Measurements from ENCODE around the gene MYOM3. TPM values are rescaled to one million over a fixed set of nuclear protein-coding genes. Genes with fewer than 3 reads are reported as not detected.

Gene MYOM3
- total RNA-seq, 1 experiment from 2014 or later: 0.04 TPM

DNA sequence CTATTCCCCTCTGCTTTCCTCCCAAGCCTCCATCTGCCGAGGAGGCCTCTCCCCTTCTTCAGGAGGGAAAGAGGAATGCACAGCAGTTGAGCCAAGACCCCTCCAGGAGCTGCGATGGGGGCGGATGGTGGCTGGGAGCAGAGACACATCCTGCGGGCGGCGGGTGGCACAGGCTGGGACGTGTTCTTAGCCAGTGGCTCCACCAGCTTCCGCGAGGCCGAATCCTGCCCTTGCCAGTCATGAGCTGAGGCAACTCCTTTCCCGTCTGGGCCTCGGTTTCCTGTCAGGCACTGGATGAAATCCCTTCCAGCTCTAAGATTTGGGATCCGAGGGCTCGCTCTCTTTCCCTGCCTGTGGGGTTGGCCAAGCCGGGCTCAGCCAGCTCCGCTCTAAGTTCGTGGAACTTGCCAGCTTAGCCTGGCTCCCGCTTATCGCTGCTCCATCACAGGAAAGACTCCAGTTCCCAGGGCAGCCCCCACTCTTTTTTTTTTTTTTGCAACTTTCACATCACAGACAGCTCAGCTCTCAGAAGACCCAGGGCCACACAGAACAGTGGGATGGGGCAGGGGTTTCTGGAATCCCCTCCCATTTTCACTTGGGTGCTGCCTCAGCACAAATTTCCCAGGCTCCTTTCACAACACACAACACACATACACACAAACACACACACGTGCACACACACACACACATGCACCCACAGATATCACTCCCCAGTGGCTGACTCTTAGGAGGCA lies 506 bp downstream of the MYOM3 start:
- Histone ChIP-seq H3K9ac (ENCODE audit: low read length) (no peak overlapping the region), H3K4me2 (ENCODE audit: low read length) (no peak overlapping the region), H2AFZ (ENCODE audit: low read length) (no peak overlapping the region), H3F3A (ENCODE audit: low read length, unreplicated experiment) (no peaks in the 10 kb centered on the region), H3K79me2 (ENCODE audit: low read length) (no peaks in the 10 kb centered on the region), H3K9me3 (ENCODE audit: low read length) (no peaks in the 10 kb centered on the region), H3K4me1 (ENCODE audit: insufficient read depth, low read length) (peaks cover 24% of the 10 kb centered on the region), H4K20me1 (ENCODE audit: low read length) (no peaks in the 10 kb centered on the region), H3K27ac (ENCODE audit: low read length) (no peak overlapping the region), H3K36me3 (ENCODE audit: low read depth, low read length) (no peaks in the 10 kb centered on the region), H3K4me3 (ENCODE audit: low read length) (no peak overlapping the region), H3K9me2 (replicated peaks; ENCODE audit: low read length) (no peaks in the 10 kb centered on the region), H3K27me3 (ENCODE audit: low read length) (no peaks in the 10 kb centered on the region)
- no TSS peak for BruUV-seq (replicated peaks)
- intact Hi-C loops (cut with micrococcal nuclease): loop anchor here (10.0 kb wide), 1 partner anchor 147 kb away; no protein-coding TSS in a partner anchor
- ATAC-seq (no peak), DNase-seq (no peak)
- no peak for TF ChIP-seq EZH2 (IDR thresholded peaks at IDR 0.05; ENCODE audit: low read length, unreplicated experiment)
- TF ChIP-seq EZH2phosphoT487 (IDR thresholded peaks at IDR 0.05; ENCODE audit: borderline replicate concordance, low read length): no peak
- TF ChIP-seq, protein P1, sequence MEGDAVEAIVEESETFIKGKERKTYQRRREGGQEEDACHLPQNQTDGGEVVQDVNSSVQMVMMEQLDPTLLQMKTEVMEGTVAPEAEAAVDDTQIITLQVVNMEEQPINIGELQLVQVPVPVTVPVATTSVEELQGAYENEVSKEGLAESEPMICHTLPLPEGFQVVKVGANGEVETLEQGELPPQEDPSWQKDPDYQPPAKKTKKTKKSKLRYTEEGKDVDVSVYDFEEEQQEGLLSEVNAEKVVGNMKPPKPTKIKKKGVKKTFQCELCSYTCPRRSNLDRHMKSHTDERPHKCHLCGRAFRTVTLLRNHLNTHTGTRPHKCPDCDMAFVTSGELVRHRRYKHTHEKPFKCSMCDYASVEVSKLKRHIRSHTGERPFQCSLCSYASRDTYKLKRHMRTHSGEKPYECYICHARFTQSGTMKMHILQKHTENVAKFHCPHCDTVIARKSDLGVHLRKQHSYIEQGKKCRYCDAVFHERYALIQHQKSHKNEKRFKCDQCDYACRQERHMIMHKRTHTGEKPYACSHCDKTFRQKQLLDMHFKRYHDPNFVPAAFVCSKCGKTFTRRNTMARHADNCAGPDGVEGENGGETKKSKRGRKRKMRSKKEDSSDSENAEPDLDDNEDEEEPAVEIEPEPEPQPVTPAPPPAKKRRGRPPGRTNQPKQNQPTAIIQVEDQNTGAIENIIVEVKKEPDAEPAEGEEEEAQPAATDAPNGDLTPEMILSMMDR (conservative IDR thresholded peaks at IDR 0.05; ENCODE audit: low read depth, low read length): no peak
- ChIA-PET POLR2A (ENCODE audit: unreplicated experiment) (interaction anchor here (0.7 kb wide), 1 partner anchor 1060 kb away, joined by 5 read pairs; no protein-coding TSS in a partner anchor), CTCF (interaction anchor here (0.6 to 0.7 kb wide), 2 partner anchors 39 to 96 kb away, joined by 3 to 7 read pairs; no protein-coding TSS in a partner anchor)

DNA sequence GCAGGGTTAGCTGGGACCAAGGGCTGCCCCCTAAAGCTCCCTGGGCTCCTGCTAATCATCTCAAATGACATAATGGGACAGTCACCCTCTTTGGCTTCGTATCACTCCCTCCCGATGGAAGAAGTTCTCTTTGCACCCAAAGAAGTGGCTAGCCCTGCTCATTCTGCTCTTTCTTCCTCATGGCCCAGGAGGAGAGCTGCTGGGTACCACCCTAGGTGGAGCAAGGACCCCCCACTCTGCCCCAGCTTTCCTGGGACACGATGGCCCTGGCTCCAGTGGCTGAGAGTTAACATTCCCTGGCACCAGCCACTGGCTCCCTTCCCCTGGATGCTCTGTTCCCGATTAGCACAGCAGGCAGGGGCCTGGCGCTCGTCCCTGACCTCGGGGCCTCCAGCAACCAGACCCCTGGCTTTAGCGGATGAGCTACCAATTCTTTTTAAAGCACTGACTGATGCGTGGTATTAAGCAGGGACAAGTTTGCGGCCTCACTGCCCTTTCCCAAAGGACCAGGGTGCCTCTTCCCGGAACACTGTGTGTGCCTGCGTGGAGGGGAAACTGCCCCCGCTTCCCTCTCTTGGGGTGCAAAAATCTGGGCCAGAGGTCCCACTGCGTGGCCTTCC lies 1.2 kb downstream of the MYOM3 start:
- intact Hi-C loops (cut with micrococcal nuclease): loop anchor here (10.0 kb wide), 1 partner anchor 146 kb away; no protein-coding TSS in a partner anchor
- POLR2A ChIA-PET (ENCODE audit: unreplicated experiment): interaction anchor here (0.7 kb wide), 1 partner anchor 1059 kb away, joined by 5 read pairs; no protein-coding TSS in a partner anchor
- Histone ChIP-seq H3K36me3 (ENCODE audit: low read depth, low read length) (no peaks in the 10 kb centered on the region), H4K20me1 (ENCODE audit: low read length) (no peaks in the 10 kb centered on the region), H2AFZ (ENCODE audit: low read length) (no peak overlapping the region), H3F3A (ENCODE audit: low read length, unreplicated experiment) (no peaks in the 10 kb centered on the region), H3K9me2 (replicated peaks; ENCODE audit: low read length) (no peaks in the 10 kb centered on the region), H3K79me2 (ENCODE audit: low read length) (no peaks in the 10 kb centered on the region), H3K4me3 (ENCODE audit: low read length) (no peak overlapping the region), H3K9me3 (ENCODE audit: low read length) (no peaks in the 10 kb centered on the region), H3K4me2 (ENCODE audit: low read length) (no peak overlapping the region), H3K4me1 (ENCODE audit: insufficient read depth, low read length) (peaks cover 24% of the 10 kb centered on the region), H3K27me3 (ENCODE audit: low read length) (no peaks in the 10 kb centered on the region), H3K9ac (ENCODE audit: low read length) (no peak overlapping the region), H3K27ac (ENCODE audit: low read length) (no peak overlapping the region)
- no peak for ATAC-seq
- CTCF ChIA-PET: no interaction called here
- DNase-seq: no peak
- TF ChIP-seq EZH2 (IDR thresholded peaks at IDR 0.05; ENCODE audit: low read length, unreplicated experiment) (no peak), EZH2phosphoT487 (IDR thresholded peaks at IDR 0.05; ENCODE audit: borderline replicate concordance, low read length) (no peak)
- TF ChIP-seq, protein P1 (conservative IDR thresholded peaks at IDR 0.05; ENCODE audit: low read depth, low read length): no peak
- no TSS peak for BruUV-seq (replicated peaks)

Data from PC-3 (cell line).